ENCODE measurements around the gene PACSIN1.

The PACSIN1 gene

GRCh38 chr6:34562350-34562749, 96.5 kb downstream of the PACSIN1 start:
- no peak for DNase-seq (ENCODE audit: low spot score)

GRCh38 chr6:34562861-34563512, 97.1 kb downstream of the PACSIN1 start:
- DNase-seq (ENCODE audit: low spot score), result no peak

GRCh38 chr6:34563513-34563870, 97.6 kb downstream of the PACSIN1 start:
- no peak for DNase-seq (ENCODE audit: low spot score)

- DNase-seq (ENCODE audit: low spot score), result no peak
These were observed 98.3 kb downstream of the PACSIN1 start for GRCh38 chr6:34564181-34564580.

DNA sequence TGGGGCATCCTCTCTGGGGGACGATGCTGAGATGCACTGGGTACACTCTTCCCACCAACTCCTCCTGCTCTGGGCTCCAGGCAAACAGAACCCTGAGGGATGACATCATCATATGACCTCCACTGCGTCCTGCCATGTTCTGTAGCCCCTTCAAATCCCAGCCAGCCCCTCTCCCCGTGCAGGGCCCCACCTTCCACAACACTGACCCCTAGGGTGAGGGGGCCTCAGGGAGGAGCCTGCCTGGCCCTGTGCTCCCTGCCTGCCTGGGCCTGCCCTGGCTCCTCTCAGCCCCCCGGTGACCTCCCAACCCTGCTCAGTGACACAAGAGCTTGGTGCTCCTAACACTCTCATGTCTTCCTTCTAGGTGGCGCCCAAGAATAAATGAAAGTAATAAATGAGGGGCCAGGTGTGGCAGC, 99.9 kb downstream of the PACSIN1 start:
- DNase-seq (ENCODE audit: low spot score), result no peak

DNA sequence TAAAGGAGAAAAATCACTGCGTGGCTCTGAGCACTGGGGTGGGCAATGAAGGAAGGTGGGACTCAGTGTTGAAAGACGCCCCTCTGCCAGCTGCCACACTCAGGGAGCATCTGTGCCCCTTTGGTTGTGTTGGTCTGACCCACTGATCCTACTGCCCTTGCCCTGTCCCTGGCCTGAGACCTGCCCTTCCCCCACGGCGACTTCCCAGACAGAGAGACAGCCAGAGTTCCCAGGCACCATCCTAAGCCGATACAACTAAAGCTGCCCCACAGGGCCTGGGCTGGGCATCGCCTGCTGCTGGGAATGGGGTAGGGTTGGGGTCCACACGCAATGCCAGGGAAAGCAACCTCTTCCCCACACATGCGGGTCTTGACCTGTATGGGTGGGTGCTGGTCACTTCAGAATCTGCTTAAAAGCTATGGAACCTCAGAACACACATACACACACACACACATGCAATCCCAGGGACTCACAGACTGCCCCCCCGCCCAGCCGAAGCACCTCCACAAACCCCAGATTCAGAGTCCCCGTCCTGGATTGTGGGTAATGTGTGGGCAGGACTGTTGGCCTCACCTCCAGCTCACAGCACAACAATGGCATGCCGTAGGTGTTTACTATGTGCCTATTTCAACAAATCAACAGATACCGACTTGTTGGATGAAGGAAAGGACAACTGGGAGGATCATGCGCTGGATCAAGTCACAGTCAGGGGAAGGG, 101.1 kb downstream of the PACSIN1 start:
- no peak for DNase-seq (ENCODE audit: low spot score)

GRCh38 chr6:34568341-34569201, 102.7 kb downstream of the PACSIN1 start:
- no peak for DNase-seq (ENCODE audit: low spot score)

DNA sequence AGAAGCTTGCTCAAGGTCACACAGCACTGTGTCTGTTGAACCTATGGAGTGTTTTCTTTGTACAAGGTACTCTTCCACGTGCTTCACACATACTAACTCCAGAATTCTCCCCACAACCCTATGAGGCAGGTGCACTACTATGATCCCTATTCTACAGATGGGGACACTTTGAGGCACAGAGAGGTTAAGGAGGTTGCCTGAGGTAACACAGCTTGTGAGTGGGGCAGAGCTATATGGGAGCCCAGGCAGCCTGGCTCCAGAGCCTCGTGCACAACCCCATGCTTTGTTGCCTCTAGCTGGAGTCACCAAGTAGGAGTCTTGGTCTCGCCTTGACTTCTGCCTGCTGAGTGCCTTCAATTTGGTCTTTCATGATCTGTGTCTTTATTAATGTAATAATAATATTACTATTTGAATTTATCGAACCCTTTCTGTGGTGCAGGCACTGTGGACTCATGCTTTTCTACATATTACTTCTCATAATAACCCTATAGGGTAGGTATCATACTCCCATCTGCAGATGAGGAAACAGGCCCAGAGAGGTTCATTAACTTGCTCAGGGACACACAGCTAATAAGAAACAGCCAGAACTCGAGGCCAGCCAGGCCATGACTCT, 103.6 kb downstream of the PACSIN1 start:
- DNase-seq (ENCODE audit: low spot score), result no peak

DNA sequence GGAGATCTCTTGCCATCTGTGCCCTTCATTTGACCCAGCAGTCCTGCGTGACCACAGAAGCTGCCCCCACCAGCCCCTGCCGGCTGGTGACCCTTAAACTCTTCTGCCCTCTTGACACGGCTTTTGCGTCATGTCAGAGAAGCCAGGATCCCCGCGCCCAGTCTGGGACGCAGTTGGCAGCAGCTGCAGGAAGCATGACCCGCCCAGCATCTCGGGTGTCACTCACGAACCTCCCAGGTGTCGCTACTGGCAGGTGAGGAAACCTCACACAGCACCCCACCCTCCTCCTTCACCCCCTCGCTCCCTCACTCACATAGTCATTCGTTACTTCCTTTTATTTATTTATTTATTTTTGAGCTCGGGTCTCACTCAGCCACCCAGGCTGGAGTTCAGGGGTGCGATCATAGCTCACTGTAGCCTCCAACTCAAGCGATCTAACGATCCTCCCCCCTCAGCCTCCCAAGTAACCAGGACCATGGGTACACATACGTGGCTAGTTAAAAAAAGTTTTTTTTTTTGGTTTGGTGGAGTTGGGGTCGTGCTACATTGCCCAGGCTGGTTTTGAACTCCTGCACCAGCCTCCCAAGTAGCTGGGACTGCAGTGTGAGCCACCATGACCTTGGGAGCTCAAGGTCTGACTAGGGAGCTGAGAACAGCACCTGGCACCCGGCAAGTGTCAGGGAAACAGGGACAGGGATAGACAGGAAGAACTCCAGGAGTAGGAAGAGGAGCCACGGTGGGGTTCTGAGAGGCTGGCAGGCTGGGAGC, 104.4 kb downstream of the PACSIN1 start:
- DNase-seq (ENCODE audit: low spot score), result no peak

GRCh38 chr6:34571388-34571787, 105.5 kb downstream of the PACSIN1 start:
- DNase-seq (ENCODE audit: low spot score), result no peak

- no peak for DNase-seq (ENCODE audit: low spot score)
These were observed 106.1 kb downstream of the PACSIN1 start for GRCh38 chr6:34572021-34572420.

GRCh38 chr6:34572585-34572984, 106.7 kb downstream of the PACSIN1 start:
- DNase-seq (ENCODE audit: low spot score), result no peak

DNA sequence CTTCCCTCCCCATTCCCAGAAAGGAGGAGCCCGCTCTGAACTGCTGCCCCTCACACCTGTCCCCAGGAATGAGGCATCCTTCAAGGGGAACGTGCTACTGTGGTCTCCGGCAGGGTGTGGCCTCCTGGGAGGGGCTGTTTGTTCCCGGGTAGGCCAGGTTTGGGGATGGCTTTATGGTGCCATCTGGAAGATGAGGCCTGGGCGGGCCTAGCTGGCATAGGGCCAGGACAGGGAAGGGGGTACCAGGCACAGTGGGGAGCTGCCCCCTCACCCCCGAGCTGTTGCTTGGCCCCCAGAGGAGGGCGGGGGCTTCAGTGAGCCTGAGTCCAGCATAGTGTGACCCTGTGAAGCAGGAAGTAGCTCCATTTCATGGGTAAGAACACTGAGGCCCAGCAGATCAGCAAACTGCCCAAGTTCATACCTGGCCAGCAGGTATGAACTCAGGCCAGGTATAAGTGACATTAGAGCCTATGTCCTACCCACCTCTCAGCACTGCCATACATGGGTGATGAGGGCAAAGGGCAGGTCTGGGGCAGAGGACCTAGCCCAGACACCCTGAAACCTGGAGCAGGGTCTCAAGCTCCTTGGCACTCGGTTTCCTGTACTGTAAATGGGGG, 107.8 kb downstream of the PACSIN1 start:
- DNase-seq (ENCODE audit: low spot score), result no peak

DNA sequence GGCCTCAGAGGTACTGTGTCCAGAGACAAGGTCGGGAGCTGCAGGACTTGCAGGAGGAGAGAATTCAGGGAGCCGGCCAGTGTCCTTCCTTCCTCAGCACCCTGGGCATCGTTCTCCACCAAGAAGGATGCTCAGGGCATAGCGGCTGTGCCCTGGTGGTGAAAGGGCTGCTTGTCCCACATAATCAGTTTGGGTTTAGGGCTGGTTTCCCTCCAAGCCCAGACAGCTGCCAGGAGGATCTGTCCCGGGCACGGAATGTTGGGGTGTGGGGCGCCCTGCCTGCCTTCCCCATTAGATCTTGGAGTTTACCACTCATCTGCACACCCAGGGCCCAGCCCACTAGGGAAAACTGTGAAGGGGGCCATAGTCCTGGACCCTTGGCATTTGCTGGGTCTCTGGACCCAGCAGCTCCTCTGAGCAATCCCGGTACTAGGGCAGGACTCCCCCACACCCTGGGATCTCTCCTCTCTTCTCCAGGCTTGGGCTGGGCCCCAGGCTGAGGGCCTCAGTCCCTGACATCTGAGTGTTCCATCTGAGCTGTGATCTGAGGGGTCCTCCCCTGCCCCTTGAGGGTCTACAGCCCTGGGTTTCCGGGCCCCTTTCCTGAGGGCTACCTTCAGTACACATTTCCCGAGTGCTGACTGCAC, 108.9 kb downstream of the PACSIN1 start:
- no peak for DNase-seq (ENCODE audit: low spot score)

- DNase-seq (ENCODE audit: low spot score), result no peak
These were observed 109.5 kb downstream of the PACSIN1 start for GRCh38 chr6:34575326-34575725.

- no peak for DNase-seq (ENCODE audit: low spot score)
These were observed 110.5 kb downstream of the PACSIN1 start for GRCh38 chr6:34576286-34576955.

DNA sequence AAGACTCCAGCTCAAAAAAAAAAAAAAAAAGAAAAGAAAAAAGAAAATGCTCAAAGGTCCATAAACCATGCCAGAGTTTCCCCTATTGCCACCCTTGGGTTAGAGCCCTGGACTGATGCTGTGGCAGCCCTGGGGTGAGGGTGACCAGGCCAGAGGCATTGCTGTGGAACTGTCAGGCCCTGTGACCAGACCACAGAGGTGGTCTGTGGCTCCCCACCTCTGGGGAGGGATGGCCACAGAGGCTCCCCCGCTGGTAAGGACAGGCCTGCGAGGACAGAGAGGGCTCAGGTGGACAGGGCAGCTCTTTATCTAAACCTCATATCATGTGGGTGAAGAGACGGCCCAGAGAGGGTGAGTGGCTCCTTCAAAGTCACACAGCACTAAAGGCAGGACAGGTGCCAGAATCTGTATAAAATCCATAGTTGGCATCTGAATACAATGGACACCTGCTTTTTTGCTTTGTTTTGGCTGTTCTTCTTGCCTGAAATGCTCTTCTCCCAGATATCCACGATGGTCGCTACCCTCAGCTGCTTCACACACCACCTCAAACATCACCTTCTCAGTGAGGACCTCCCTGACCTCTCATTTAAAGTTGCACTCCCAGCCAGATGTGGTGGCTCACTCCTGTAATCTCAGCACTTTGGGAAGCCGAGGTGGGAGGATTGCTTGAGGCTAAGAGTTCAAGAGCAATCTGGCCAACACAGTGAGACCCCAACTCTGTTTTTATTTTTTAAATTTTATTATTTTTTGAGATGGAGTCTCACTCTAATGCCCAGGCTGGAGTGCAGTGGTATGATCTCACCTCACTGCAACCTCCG, 112.8 kb downstream of the PACSIN1 start:
- DNase-seq (ENCODE audit: low spot score), result no peak

- no peak for DNase-seq (ENCODE audit: low spot score)
These were observed 115.1 kb downstream of the PACSIN1 start for GRCh38 chr6:34580707-34581560.

Measured in cerebellar cortex (tissue), 1 donor.